Stimulated activated effector memory CD8-positive, alpha-beta T cell treated with anti-CD3 and anti-CD28 coated beads, Interleukin-12 subunit alpha, Interleukin-12 subunit beta, amount 100 ng/mL, for 72 hours (primary cell): ENCODE data around the gene PSMD14.
"Not testable (repeated sequence)": the region's sequence is repeated elsewhere in the genome, so short reads cannot be mapped to it uniquely, and the experiment has no call there.

Experiments
- ATAC-seq: fragments of 150-1000 bp; cut with Tn5 transposase; 2 replicates; pipeline ENCODE4 v1.10.0; 2021
- DNase-seq, 2 donors: peaks; one replicate each; pipeline ENCODE4 v3.0.0; 2021 to 2022; ENCODE audit warnings: low spot score in 2 of 2
- H3K27ac Mint-ChIP-seq: one replicate; pipeline ENCODE4 v1.8.0; 2022; ENCODE audit warnings: mild to moderate bottlenecking, mixed read lengths
- H3K36me3 Mint-ChIP-seq: one replicate; pipeline ENCODE4 v1.8.0; 2022; ENCODE audit warnings: mild to moderate bottlenecking, mixed read lengths
- H3K4me1 Mint-ChIP-seq: one replicate; pipeline ENCODE4 v1.8.0; 2022; ENCODE audit warnings: mixed read lengths
- H3K4me3 Mint-ChIP-seq: one replicate; pipeline ENCODE4 v1.8.0; 2022; ENCODE audit warnings: mild to moderate bottlenecking, mixed read lengths
- H3K9me3 Mint-ChIP-seq: one replicate; pipeline ENCODE4 v1.8.0; 2022; ENCODE audit warnings: mixed read lengths

Gene PSMD14

DNA sequence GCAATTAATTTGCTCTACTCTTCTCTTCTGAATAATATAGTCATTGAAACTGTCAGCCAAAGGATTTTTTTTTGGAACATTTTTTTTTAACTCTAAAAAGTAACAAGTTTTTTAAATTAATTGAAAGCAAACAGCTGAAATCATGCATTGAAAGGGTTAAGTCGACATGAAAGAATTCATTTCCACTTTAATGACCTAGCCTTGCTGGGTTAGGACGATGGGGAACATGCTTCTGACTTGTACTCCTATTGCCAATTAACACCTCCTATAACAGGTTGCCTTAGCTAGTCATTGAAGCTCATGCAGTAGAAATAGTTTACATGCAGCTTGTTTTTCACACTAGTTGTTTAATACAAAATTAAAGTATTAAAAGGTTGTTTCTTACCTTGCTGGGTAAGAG is 47.8 kb downstream of the PSMD14 start:
- peaks cover 28% of the 10 kb centered on the region for H3K36me3 Mint-ChIP-seq
- no peak overlapping the region for H3K27ac Mint-ChIP-seq
- DNase-seq: no peak
- peaks cover 20% of the 10 kb centered on the region for H3K4me1 Mint-ChIP-seq
- no peak for ATAC-seq
- H3K9me3 Mint-ChIP-seq: no peaks in the 10 kb centered on the region
- H3K4me3 Mint-ChIP-seq: no peak overlapping the region

DNA sequence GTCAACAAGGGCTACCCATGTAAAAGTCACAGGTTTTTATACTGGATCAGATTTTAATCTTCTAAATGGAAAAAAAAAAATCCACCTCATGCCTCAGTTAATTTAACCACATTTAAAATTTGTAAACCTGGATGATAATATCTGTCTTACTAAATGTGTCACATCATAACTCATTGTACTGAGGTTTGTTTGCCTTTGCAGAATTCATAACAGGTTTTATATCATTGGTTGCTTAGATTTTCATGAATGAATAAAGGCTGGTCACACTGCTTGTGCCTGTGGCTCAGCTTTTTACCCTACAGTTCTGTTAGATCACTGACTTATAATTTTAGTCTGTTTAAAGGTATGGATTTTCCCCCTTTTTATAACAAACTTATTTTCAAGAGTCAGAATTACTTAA is 48.9 kb downstream of the PSMD14 start:
- ATAC-seq: peak; percentile 77
- Mint-ChIP-seq H3K27ac (no peak overlapping the region), H3K36me3 (peaks cover 39% of the 10 kb centered on the region), H3K4me3 (no peak overlapping the region), H3K4me1 (peaks cover 11% of the 10 kb centered on the region), H3K9me3 (no peaks in the 10 kb centered on the region)
- DNase-seq: no peak

- no peak for ATAC-seq
Measured at GRCh38 chr2:161358838-161359237, 50.6 kb downstream of the PSMD14 start.

GRCh38 chr2:161360095-161360654 is 52.0 kb downstream of the PSMD14 start:
- peaks cover 16% of the 10 kb centered on the region for H3K4me1 Mint-ChIP-seq
- not testable (repeated sequence) for H3K27ac Mint-ChIP-seq, DNase-seq, ATAC-seq, H3K9me3 Mint-ChIP-seq, H3K4me3 Mint-ChIP-seq
- H3K36me3 Mint-ChIP-seq: peaks cover 54% of the 10 kb centered on the region

More at GRCh38 chr2:161358838-161359237, 50.6 kb downstream of the PSMD14 start:
- Mint-ChIP-seq H3K27ac (no peak overlapping the region), H3K9me3 (peaks cover 2% of the 10 kb centered on the region), H3K36me3 (peaks cover 46% of the 10 kb centered on the region), H3K4me1 (peaks cover 8% of the 10 kb centered on the region), H3K4me3 (no peak overlapping the region)
- DNase-seq: no peak

- no peak for DNase-seq
- H3K9me3 Mint-ChIP-seq: peaks cover 2% of the 10 kb centered on the region
- no peak overlapping the region for H3K27ac Mint-ChIP-seq
- H3K4me3 Mint-ChIP-seq: no peak overlapping the region
- ATAC-seq: no peak
- peaks cover 50% of the 10 kb centered on the region for H3K36me3 Mint-ChIP-seq
- peaks cover 16% of the 10 kb centered on the region for H3K4me1 Mint-ChIP-seq
Measured at GRCh38 chr2:161362568-161363166, 54.4 kb downstream of the PSMD14 start.

DNA sequence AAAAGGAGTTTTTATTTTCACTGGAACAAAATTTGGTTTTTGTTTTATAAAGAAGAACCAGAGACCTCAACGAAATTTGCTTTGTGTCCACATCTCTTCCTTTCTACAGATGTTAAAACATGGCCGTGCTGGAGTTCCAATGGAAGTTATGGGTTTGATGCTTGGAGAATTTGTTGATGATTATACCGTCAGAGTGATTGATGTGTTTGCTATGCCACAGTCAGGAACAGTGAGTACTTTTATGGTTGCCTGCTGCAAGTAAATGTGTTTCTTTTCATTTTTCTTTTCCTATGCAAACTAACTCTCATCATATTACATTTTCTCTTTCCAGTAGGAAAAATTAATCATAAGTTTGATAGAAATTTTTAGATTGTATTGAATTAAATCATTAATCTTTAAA is 59.5 kb downstream of the PSMD14 start:
- DNase-seq (no peak), ATAC-seq (no peak)
- peaks cover 16% of the 10 kb centered on the region for H3K4me1 Mint-ChIP-seq
- H3K9me3 Mint-ChIP-seq: peaks cover 2% of the 10 kb centered on the region
- H3K4me3 Mint-ChIP-seq: no peak overlapping the region
- no peak overlapping the region for H3K27ac Mint-ChIP-seq
- peaks cover 59% of the 10 kb centered on the region for H3K36me3 Mint-ChIP-seq

GRCh38 chr2:161369311-161369710 is 61.1 kb downstream of the PSMD14 start:
- Mint-ChIP-seq H3K4me1 (peaks cover 9% of the 10 kb centered on the region), H3K36me3 (peaks cover 67% of the 10 kb centered on the region), H3K4me3 (no peak overlapping the region), H3K9me3 (no peaks in the 10 kb centered on the region), H3K27ac (no peak overlapping the region)
- no peak for ATAC-seq
- DNase-seq: no peak

DNA sequence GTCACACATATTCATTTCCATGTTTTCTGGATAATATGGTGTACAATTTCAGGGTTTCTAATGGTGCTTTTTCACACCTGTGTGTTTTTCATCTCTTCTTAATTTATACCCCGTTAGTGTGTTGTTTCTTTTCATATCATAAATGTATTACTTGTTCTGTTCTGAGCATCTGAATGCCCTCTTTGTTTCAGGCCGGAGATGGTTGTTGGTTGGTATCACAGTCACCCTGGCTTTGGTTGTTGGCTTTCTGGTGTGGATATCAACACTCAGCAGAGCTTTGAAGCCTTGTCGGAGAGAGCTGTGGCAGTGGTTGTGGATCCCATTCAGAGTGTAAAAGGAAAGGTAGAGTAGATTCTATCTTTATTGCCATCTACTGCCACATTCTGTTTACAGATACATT is 62.8 kb downstream of the PSMD14 start:
- H3K4me3 Mint-ChIP-seq: no peak overlapping the region
- H3K4me1 Mint-ChIP-seq: no peaks in the 10 kb centered on the region
- ATAC-seq: no peak
- H3K36me3 Mint-ChIP-seq: peaks cover 59% of the 10 kb centered on the region
- no peak overlapping the region for H3K27ac Mint-ChIP-seq
- no peaks in the 10 kb centered on the region for H3K9me3 Mint-ChIP-seq
- DNase-seq: no peak

DNA sequence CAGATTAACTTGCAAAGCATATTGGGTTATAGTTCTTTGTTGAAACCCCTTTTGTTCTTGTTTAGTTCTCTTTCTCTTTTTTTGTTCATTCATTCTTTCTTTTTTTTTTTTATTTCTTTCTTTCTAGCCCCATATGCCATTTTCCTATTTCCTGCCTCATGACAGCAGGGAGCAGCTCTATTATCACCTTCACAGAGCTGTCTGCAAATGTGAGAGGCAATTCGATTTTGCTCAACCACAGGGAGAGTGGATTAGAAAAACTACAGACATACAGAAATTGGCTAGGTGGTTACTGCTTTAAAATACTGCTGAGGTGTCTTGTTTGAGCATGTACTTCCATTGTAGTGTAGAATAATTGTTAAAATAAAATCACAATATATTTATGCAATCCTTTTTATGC is 63.6 kb downstream of the PSMD14 start:
- DNase-seq (no peak), ATAC-seq (no peak)
- H3K9me3 Mint-ChIP-seq: no peaks in the 10 kb centered on the region
- H3K36me3 Mint-ChIP-seq: peaks cover 64% of the 10 kb centered on the region
- H3K4me3 Mint-ChIP-seq: no peak overlapping the region
- no peaks in the 10 kb centered on the region for H3K4me1 Mint-ChIP-seq
- H3K27ac Mint-ChIP-seq: no peak overlapping the region

DNA sequence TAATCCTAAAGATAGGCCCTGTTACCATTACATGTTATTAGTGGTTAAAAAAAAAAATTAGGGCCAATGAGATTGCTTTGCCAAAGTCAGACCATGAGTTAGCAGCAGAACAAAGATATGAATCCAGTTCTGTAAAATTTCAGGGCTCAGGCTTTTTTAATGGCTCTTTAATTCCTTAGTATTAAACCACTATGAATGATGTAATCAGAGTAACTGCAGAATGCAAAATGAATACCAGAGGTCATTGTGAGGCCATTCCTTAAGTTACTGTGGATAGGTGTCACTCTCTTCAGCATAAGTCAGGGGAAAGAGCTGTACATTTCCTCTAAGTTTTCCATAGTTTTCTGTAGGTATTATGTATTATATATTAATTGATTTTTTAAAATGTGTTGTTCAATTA is 65.7 kb downstream of the PSMD14 start:
- ATAC-seq (no peak), DNase-seq (no peak)
- no peaks in the 10 kb centered on the region for H3K4me1 Mint-ChIP-seq
- no peaks in the 10 kb centered on the region for H3K9me3 Mint-ChIP-seq
- H3K4me3 Mint-ChIP-seq: no peak overlapping the region
- H3K27ac Mint-ChIP-seq: no peak overlapping the region
- peaks cover 47% of the 10 kb centered on the region for H3K36me3 Mint-ChIP-seq

DNA sequence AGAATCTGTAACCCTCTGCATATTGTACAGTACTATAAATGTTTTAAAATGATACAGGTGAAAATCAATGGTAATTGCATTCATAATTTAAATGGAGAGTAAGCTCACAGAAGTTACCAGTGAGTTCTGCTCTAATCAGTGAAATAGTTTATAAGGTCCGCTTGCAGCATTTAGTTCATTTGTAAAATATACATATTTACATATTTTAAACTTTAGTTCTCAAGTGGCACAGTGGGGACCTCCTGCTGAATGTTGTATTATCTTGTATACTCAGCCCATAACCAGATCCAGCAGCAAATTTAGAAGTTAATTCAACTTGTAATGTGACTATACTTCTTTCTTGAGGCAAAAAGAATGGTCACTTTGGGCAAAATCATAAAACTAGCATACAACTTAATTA is 66.2 kb downstream of the PSMD14 start:
- no peak overlapping the region for H3K4me3 Mint-ChIP-seq
- peaks cover 45% of the 10 kb centered on the region for H3K36me3 Mint-ChIP-seq
- H3K27ac Mint-ChIP-seq: no peak overlapping the region
- H3K9me3 Mint-ChIP-seq: no peaks in the 10 kb centered on the region
- ATAC-seq: no peak
- DNase-seq: no peak
- no peaks in the 10 kb centered on the region for H3K4me1 Mint-ChIP-seq

DNA sequence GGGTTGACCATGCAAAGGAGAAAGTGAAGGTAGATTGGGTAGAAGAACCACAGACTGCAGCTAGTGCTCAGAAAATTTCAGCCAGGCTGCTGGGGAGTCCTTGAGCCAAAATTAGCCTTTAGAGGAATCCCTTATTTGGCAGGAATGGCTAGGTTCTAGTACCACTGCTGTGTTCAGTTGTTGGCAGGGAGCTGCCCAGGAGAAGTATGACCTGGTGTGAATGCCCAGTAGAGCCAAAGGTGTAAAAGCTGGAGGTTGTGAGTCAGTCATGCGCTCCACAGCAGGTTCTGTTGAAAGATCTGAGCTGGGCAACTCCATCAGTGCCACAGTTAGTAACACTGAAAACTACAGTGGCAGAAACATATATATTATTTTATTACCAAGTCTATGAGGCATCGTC is 71.5 kb downstream of the PSMD14 start:
- Mint-ChIP-seq H3K4me3 (no peak overlapping the region), H3K4me1 (no peaks in the 10 kb centered on the region), H3K36me3 (peaks cover 12% of the 10 kb centered on the region), H3K27ac (no peak overlapping the region), H3K9me3 (no peaks in the 10 kb centered on the region)
- DNase-seq: no peak
- ATAC-seq: no peak

- H3K27ac Mint-ChIP-seq: no peak overlapping the region
- DNase-seq (no peak), ATAC-seq (no peak)
Measured at GRCh38 chr2:161381546-161381945, 73.3 kb downstream of the PSMD14 start.

DNA sequence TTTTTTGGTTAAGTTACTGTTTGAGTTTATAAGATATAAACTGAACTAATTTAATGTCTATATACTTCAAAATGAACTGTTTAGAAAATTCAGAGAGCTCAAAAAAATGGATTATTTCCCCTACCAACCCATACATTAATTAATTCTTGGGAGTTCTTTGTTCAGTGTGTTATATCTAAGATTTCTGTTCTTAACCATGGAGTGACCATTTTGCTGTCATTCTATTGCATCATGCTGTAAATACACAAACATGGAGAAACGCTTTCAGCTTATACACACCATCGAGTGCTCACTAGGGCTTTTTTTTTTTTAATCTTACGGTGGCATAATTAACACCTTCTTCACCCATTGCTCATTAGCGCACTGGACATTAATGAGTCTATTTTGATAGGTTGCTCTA is 74.5 kb downstream of the PSMD14 start:
- Mint-ChIP-seq H3K36me3 (peaks cover 32% of the 10 kb centered on the region), H3K4me1 (no peaks in the 10 kb centered on the region), H3K9me3 (no peaks in the 10 kb centered on the region), H3K27ac (no peak overlapping the region), H3K4me3 (no peak overlapping the region)
- DNase-seq: no peak
- no peak for ATAC-seq

More at GRCh38 chr2:161381546-161381945, 73.3 kb downstream of the PSMD14 start:
- H3K4me1 Mint-ChIP-seq: no peaks in the 10 kb centered on the region
- H3K9me3 Mint-ChIP-seq: no peaks in the 10 kb centered on the region
- H3K4me3 Mint-ChIP-seq: no peak overlapping the region
- H3K36me3 Mint-ChIP-seq: peaks cover 26% of the 10 kb centered on the region

DNA sequence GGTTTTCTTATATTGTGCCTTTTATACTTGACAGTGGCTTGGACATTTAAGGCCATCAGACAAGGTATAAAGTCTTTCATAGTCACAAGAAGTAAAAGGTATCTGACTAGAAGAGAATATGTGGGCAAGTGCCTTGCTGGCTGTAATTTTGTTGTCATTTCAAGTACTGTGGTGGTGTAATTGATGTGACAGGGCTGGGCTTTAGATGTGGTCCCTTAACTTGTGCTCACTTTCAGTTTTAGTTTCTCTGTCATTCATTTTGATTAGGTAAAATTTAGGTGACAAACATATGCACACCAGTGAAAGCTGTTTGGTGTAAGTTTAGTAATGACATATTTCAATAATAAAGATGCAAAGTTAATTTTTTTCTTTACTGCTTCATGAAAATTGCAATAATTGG is 76.6 kb downstream of the PSMD14 start:
- Mint-ChIP-seq H3K27ac (no peak overlapping the region), H3K36me3 (peaks cover 33% of the 10 kb centered on the region), H3K4me3 (no peak overlapping the region), H3K9me3 (no peaks in the 10 kb centered on the region), H3K4me1 (no peaks in the 10 kb centered on the region)
- peak; percentile 81 for ATAC-seq
- DNase-seq: no peak

DNA sequence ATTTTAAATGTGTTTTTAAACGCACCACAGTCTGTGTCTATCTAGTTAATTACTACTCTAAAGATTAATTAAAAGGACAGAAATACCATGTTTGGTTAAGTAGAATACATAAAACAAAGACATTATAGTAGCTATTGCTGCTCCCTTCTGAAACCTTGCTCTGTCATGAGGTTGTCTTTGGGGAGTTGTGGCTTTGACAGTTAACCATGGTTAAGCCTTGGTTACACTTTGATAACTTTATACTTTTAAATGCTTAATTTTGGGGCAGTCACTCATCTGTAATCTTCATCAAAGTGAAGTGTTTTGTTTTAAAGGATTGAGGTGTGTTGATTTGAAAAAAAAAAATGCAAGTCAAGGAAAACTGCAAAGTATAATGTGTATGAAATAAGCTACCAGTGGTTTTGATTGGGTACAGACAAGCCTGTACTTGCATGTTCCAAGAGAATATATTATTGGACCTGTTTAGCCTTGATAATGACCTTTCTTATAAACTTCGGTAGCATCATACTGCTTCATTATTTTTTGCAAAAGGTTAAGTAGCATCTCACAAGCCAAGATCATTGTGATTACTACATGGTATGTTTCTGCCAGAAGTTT is 78.1 kb downstream of the PSMD14 start:
- H3K27ac Mint-ChIP-seq: no peak overlapping the region
- H3K36me3 Mint-ChIP-seq: peaks cover 40% of the 10 kb centered on the region
- no peak for ATAC-seq
- no peaks in the 10 kb centered on the region for H3K4me1 Mint-ChIP-seq
- H3K4me3 Mint-ChIP-seq: no peak overlapping the region
- no peaks in the 10 kb centered on the region for H3K9me3 Mint-ChIP-seq
- no peak for DNase-seq
